NT2/D1 (cell line): ENCODE results near the gene BACE2.

Source experiments
- DNase-seq: peaks from one replicate; pipeline ENCODE4 v3.0.0-alpha.2; 2011; ENCODE audit warnings: low read depth, low spot score
- H3K27me3 ChIP-seq: 2 replicates; pipeline ENCODE4 v1.6.0; 2011; ENCODE audit warnings: mild to moderate bottlenecking; ENCODE audit not compliant: insufficient read length, insufficient read depth
- H3K36me3 ChIP-seq: 2 replicates; pipeline ENCODE4 v1.6.1; 2011; ENCODE audit warnings: mild to moderate bottlenecking, low read length, mixed read lengths; ENCODE audit not compliant: insufficient read depth, insufficient read length
- H3K4me1 ChIP-seq: 2 replicates; pipeline ENCODE4 v1.5.1; 2011; ENCODE audit not compliant: insufficient read depth, insufficient read length
- H3K4me3 ChIP-seq: 2 replicates; pipeline ENCODE4 v1.5.1; 2011; ENCODE audit warnings: low read depth; ENCODE audit not compliant: insufficient read length
- H3K9ac ChIP-seq: 2 replicates; pipeline ENCODE4 v1.6.0; 2011; ENCODE audit warnings: low read depth; ENCODE audit not compliant: insufficient read length
- H3K9me3 ChIP-seq: 2 replicates; pipeline ENCODE4 v1.5.1; 2011; ENCODE audit warnings: mild to moderate bottlenecking, low read length; ENCODE audit not compliant: insufficient read depth
- SUZ12 ChIP-seq: IDR thresholded peaks from 2 replicates; pipeline ENCODE4 v1.6.1; 2011; ENCODE audit not compliant: insufficient read length, insufficient read depth; ENCODE audit errors: extremely low read depth
- YY1 ChIP-seq: IDR thresholded peaks from 2 replicates; pipeline ENCODE4 v1.6.1; 2011; ENCODE audit not compliant: insufficient read length, insufficient read depth
- ZNF274 ChIP-seq: IDR thresholded peaks from 2 replicates; pipeline ENCODE4 v1.6.1; 2011; ENCODE audit warnings: mild to moderate bottlenecking, low read depth, low read length

Gene BACE2

GRCh38 chr21:41215856-41216408, 48.0 kb downstream of the BACE2 start:
- TF ChIP-seq SUZ12 (no peak), YY1 (no peak), ZNF274 (no peak)
- no peaks in the 10 kb centered on the region for H3K9me3 ChIP-seq
- no peak overlapping the region for H3K4me3 ChIP-seq
- peaks cover 5% of the 10 kb centered on the region for H3K36me3 ChIP-seq
- no peak for DNase-seq
- no peak overlapping the region for H3K9ac ChIP-seq
- peaks cover 3% of the 10 kb centered on the region for H3K4me1 ChIP-seq
- no peaks in the 10 kb centered on the region for H3K27me3 ChIP-seq

GRCh38 chr21:41216486-41216885, 48.5 kb downstream of the BACE2 start:
- Histone ChIP-seq H3K4me3 (no peak overlapping the region), H3K9ac (no peak overlapping the region), H3K4me1 (peaks cover 3% of the 10 kb centered on the region), H3K27me3 (no peaks in the 10 kb centered on the region), H3K36me3 (peaks cover 5% of the 10 kb centered on the region), H3K9me3 (no peaks in the 10 kb centered on the region)
- TF ChIP-seq ZNF274 (no peak), YY1 (no peak), SUZ12 (no peak)
- no peak for DNase-seq

GRCh38 chr21:41217671-41218385, 49.9 kb downstream of the BACE2 start:
- no peaks in the 10 kb centered on the region for H3K36me3 ChIP-seq
- H3K4me3 ChIP-seq: no peak overlapping the region
- no peak overlapping the region for H3K9ac ChIP-seq
- DNase-seq: no peak
- peaks cover 3% of the 10 kb centered on the region for H3K4me1 ChIP-seq
- no peaks in the 10 kb centered on the region for H3K27me3 ChIP-seq
- TF ChIP-seq ZNF274 (no peak), YY1 (no peak), SUZ12 (no peak)
- no peaks in the 10 kb centered on the region for H3K9me3 ChIP-seq

- DNase-seq: no peak
- Histone ChIP-seq H3K36me3 (no peaks in the 10 kb centered on the region), H3K9ac (no peak overlapping the region), H3K4me1 (no peaks in the 10 kb centered on the region), H3K27me3 (no peaks in the 10 kb centered on the region), H3K4me3 (no peak overlapping the region), H3K9me3 (no peaks in the 10 kb centered on the region)
- TF ChIP-seq YY1 (no peak), SUZ12 (no peak), ZNF274 (no peak)
These were observed 51.7 kb downstream of the BACE2 start for GRCh38 chr21:41219498-41220207.

GRCh38 chr21:41220208-41220733, 52.3 kb downstream of the BACE2 start:
- Histone ChIP-seq H3K9me3 (no peaks in the 10 kb centered on the region), H3K9ac (no peak overlapping the region), H3K36me3 (no peaks in the 10 kb centered on the region), H3K27me3 (no peaks in the 10 kb centered on the region), H3K4me3 (no peak overlapping the region), H3K4me1 (no peaks in the 10 kb centered on the region)
- no peak for TF ChIP-seq ZNF274
- TF ChIP-seq SUZ12: no peak
- TF ChIP-seq YY1: no peak
- DNase-seq: no peak

- Histone ChIP-seq H3K27me3 (no peaks in the 10 kb centered on the region), H3K36me3 (peaks cover 19% of the 10 kb centered on the region), H3K4me1 (no peaks in the 10 kb centered on the region), H3K9ac (no peak overlapping the region), H3K9me3 (no peaks in the 10 kb centered on the region), H3K4me3 (no peak overlapping the region)
- TF ChIP-seq YY1: no peak
- TF ChIP-seq ZNF274: no peak
- no peak for TF ChIP-seq SUZ12
- DNase-seq: no peak
These were observed 54.5 kb downstream of the BACE2 start for GRCh38 chr21:41222247-41223068.
